ENCODE measurements around the gene MARCHF2.
A peak's percentile ranks its signal among the peaks of the same experiment; 100 is the strongest.
"Not testable (repeated sequence)": the region's sequence is repeated elsewhere in the genome, so short reads cannot be mapped to it uniquely, and the experiment has no call there.

Gene MARCHF2

GRCh38 chr19:8404391-8405151 is 8.5 kb upstream of the MARCHF2 start:
- peaks cover 39% of the 10 kb centered on the region for H3K36me3 Mint-ChIP-seq (ENCODE audit: low read depth)
- no peaks in the 10 kb centered on the region for H3K9me3 Mint-ChIP-seq
- TF ChIP-seq, protein P1, sequence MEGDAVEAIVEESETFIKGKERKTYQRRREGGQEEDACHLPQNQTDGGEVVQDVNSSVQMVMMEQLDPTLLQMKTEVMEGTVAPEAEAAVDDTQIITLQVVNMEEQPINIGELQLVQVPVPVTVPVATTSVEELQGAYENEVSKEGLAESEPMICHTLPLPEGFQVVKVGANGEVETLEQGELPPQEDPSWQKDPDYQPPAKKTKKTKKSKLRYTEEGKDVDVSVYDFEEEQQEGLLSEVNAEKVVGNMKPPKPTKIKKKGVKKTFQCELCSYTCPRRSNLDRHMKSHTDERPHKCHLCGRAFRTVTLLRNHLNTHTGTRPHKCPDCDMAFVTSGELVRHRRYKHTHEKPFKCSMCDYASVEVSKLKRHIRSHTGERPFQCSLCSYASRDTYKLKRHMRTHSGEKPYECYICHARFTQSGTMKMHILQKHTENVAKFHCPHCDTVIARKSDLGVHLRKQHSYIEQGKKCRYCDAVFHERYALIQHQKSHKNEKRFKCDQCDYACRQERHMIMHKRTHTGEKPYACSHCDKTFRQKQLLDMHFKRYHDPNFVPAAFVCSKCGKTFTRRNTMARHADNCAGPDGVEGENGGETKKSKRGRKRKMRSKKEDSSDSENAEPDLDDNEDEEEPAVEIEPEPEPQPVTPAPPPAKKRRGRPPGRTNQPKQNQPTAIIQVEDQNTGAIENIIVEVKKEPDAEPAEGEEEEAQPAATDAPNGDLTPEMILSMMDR (IDR thresholded peaks at IDR 0.05): no peak
- peak overlapping the region; percentile 84 for H3K27ac Mint-ChIP-seq
- no peak for DNase-seq
- no peaks in the 10 kb centered on the region for H3K27me3 Mint-ChIP-seq (ENCODE audit: low read depth, poor library complexity)
- H3K4me3 Mint-ChIP-seq: no peak overlapping the region
- H3K4me1 Mint-ChIP-seq: peaks cover 32% of the 10 kb centered on the region

DNA sequence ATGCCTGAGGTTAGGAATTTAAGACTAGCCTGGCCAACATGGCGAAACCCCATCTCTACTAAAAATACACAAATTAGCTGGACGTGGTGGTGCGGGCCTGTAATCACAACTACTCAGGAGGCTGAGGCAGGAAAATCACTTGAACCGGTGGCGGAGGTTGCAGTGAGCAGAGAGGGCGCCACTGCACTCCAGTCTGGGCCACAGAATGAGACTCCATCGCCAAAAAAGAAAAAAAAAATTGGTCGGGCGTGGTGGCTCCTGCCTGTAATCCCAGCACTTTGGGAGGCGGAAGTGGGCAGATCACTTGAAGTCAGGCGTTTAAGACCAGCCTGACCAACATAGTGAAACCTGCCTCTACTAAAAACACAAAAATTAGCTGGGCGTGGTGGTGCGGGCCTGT is 2.4 kb upstream of the MARCHF2 start:
- peaks cover 16% of the 10 kb centered on the region for H3K4me1 Mint-ChIP-seq
- not testable (repeated sequence) for H3K36me3 Mint-ChIP-seq (ENCODE audit: low read depth); H3K4me3 Mint-ChIP-seq; H3K27ac Mint-ChIP-seq; DNase-seq; H3K9me3 Mint-ChIP-seq; H3K27me3 Mint-ChIP-seq (ENCODE audit: low read depth, poor library complexity)

- TF ChIP-seq, protein P1 (IDR thresholded peaks at IDR 0.05): no peak
- peak overlapping the region; percentile 77 for H3K4me3 Mint-ChIP-seq
- H3K27ac Mint-ChIP-seq: no peak overlapping the region
- peaks cover 7% of the 10 kb centered on the region for H3K27me3 Mint-ChIP-seq (ENCODE audit: low read depth, poor library complexity)
- no peaks in the 10 kb centered on the region for H3K9me3 Mint-ChIP-seq
- peaks cover 11% of the 10 kb centered on the region for H3K4me1 Mint-ChIP-seq
- H3K36me3 Mint-ChIP-seq (ENCODE audit: low read depth): no peaks in the 10 kb centered on the region
- DNase-seq: no peak
These were observed 507 bp downstream of the MARCHF2 start for GRCh38 chr19:8413629-8413995.

DNA sequence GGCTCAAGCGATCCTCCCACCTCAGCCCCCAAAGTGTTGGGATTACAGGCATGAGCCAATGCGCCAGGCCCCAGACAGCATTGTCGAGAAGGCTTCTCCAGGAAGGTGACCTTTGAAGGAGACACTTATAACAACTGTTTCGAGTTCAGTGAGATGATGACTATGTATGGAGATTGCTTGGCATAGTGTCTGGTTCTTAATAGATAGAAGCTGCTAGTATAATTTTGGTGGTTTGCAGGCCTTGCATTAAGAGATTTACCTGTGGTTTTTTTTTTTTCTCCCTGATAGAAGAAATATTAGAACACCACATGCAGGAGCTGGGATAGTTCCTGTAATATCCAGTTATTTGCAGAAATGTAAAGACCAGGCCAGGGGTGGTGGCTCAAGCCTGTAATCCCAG is 3.7 kb downstream of the MARCHF2 start:
- TF ChIP-seq, protein P1 (IDR thresholded peaks at IDR 0.05): no peak
- no peak overlapping the region for H3K4me3 Mint-ChIP-seq
- H3K9me3 Mint-ChIP-seq: no peaks in the 10 kb centered on the region
- no peak for DNase-seq
- H3K4me1 Mint-ChIP-seq: peaks cover 12% of the 10 kb centered on the region
- H3K27ac Mint-ChIP-seq: no peak overlapping the region
- no peaks in the 10 kb centered on the region for H3K36me3 Mint-ChIP-seq (ENCODE audit: low read depth)
- H3K27me3 Mint-ChIP-seq (ENCODE audit: low read depth, poor library complexity): peaks cover 7% of the 10 kb centered on the region

DNA sequence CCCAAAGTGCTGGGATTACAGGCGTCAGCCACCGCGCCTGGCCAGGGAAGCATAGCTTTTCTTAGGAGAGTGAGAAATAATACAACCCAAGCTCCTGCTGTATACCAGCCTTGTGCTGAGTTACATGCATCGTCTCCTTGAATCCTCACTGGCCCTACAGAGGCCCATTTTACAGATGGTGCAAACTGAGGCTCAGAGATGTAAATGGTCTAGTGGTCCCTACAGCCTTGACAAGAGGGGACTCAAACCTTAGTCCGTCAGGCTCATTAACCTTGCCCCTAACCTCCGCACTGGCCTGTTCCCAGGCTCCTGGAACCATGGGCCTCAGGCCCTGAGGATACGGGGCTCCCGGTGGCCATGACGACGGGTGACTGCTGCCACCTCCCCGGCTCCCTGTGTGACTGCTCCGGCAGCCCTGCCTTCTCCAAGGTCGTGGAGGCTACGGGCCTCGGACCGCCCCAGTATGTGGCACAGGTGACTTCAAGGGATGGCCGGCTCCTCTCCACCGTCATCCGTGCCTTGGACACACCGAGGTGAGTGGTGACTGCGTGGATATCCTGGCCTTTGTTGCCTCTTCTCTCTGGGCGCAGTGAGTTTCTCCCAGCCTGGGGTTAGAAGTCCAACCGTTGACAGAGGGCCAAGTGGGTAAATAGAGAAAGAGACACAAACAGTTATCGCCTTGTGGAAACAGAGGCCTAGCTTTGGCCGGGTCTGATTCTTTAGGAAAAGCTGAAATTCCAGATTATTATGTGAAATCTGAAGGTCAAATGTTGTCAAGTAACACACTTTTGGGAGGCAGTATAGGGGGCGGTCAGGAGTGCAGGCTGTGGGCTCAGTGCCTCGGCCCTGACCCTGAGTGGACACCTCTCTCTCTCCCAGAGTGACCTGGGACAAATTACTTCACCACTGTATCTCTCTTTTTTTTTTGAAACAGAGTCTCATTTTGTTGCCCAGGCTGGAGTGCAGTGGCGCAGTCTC is 8.7 kb downstream of the MARCHF2 start:
- no peak for DNase-seq
- H3K4me1 Mint-ChIP-seq: peaks cover 28% of the 10 kb centered on the region
- peaks cover 11% of the 10 kb centered on the region for H3K36me3 Mint-ChIP-seq (ENCODE audit: low read depth)
- TF ChIP-seq, protein P1 (IDR thresholded peaks at IDR 0.05): no peak
- H3K27ac Mint-ChIP-seq: peak overlapping the region; percentile 59
- H3K4me3 Mint-ChIP-seq: no peak overlapping the region
- H3K27me3 Mint-ChIP-seq (ENCODE audit: low read depth, poor library complexity): no peaks in the 10 kb centered on the region
- no peaks in the 10 kb centered on the region for H3K9me3 Mint-ChIP-seq

DNA sequence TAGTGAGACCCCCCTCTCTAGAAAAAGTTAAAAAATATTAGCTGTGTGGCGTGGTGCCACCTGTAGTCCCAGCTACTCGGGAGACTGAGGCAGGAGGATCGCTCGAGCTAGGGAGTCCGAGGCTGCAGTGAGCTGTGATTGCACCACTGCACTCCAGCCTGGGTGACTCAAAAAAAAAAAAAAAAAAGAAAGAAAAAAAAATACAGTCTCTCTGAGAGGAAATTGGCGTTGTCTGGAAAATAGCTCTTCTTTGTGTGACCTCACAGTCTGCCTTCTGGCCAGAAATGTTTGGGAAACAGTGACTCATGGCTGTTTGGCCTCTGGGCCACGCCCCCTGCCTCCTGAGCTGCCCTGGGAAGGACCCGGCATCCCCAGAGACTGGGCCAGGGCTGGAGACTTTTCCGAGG is 10.7 kb downstream of the MARCHF2 start:
- Mint-ChIP-seq H3K27ac (peak overlapping the region; percentile 96), H3K36me3 (ENCODE audit: low read depth) (peaks cover 11% of the 10 kb centered on the region), H3K4me3 (peak overlapping the region; percentile 23), H3K9me3 (no peaks in the 10 kb centered on the region), H3K4me1 (peaks cover 21% of the 10 kb centered on the region), H3K27me3 (ENCODE audit: low read depth, poor library complexity) (no peaks in the 10 kb centered on the region)
- DNase-seq: peak; percentile 62
- TF ChIP-seq, protein P1 (IDR thresholded peaks at IDR 0.05): no peak

DNA sequence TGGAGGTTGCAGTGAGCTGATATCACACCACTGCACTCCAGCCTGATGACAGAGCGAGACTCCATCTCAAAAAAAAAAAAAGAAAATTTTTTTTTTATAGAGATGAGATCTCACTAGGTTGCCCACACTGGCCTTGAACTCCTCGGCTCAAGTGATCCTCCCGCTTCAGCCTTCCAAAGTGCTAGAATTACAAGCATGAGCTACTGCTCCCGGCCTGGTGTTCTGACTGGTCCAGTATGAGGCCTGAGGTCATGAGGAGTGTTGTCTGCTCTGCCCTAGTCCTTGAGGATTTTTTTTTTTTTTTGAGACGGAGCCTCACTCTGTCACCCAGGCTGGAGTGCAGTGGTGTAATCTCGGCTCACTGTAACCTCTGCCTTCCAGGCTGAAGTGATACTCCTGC is 12.2 kb downstream of the MARCHF2 start:
- not testable (repeated sequence) for DNase-seq

More for the DNA sequence above, 12.2 kb downstream of the MARCHF2 start:
- H3K4me3 Mint-ChIP-seq; H3K9me3 Mint-ChIP-seq; H3K27me3 Mint-ChIP-seq (ENCODE audit: low read depth, poor library complexity): not testable (repeated sequence)
- Mint-ChIP-seq H3K36me3 (ENCODE audit: low read depth) (peaks cover 11% of the 10 kb centered on the region), H3K4me1 (peaks cover 21% of the 10 kb centered on the region), H3K27ac (peak overlapping the region; percentile 61)

All from nephron progenitor cell (in vitro differentiated cells).